IPS DF 4.7 (cell line): Measurements from ENCODE around the gene RHBDD3.

Experiments used
- DNase-seq: peaks from one replicate; pipeline ENCODE4 v3.0.0-alpha.2; 2013; ENCODE audit warnings: low spot score; ENCODE audit errors: extremely low read depth

The RHBDD3 gene

GRCh38 chr22:29269731-29270474, 2.1 kb upstream of the RHBDD3 start:
- DNase-seq: no peak

GRCh38 chr22:29269230-29269604, 1.4 kb upstream of the RHBDD3 start:
- DNase-seq: no peak

GRCh38 chr22:29268511-29269229, 889 bp upstream of the RHBDD3 start:
- no peak for DNase-seq

- no peak for DNase-seq
Observed at GRCh38 chr22:29267462-29267857, 321 bp downstream of the RHBDD3 start.

- no peak for DNase-seq
Observed at GRCh38 chr22:29266564-29267461, 968 bp downstream of the RHBDD3 start.

GRCh38 chr22:29265929-29266328, 1.9 kb downstream of the RHBDD3 start:
- DNase-seq: no peak

GRCh38 chr22:29265305-29265704, 2.5 kb downstream of the RHBDD3 start:
- DNase-seq: no peak

- DNase-seq: no peak
Observed at GRCh38 chr22:29263791-29264276, 3.9 kb downstream of the RHBDD3 start.

- no peak for DNase-seq
Observed at GRCh38 chr22:29260601-29261315, 7.0 kb downstream of the RHBDD3 start.

GRCh38 chr22:29260031-29260560, 7.7 kb downstream of the RHBDD3 start:
- DNase-seq: no peak

GRCh38 chr22:29259253-29259899, 8.4 kb downstream of the RHBDD3 start:
- no peak for DNase-seq

GRCh38 chr22:29258407-29259252, 9.2 kb downstream of the RHBDD3 start:
- DNase-seq: no peak

- DNase-seq: no peak
Observed at GRCh38 chr22:29257751-29258181, 10.0 kb downstream of the RHBDD3 start.

GRCh38 chr22:29256606-29257325, 11.0 kb downstream of the RHBDD3 start:
- DNase-seq: no peak

GRCh38 chr22:29255064-29255621, 12.6 kb downstream of the RHBDD3 start:
- no peak for DNase-seq

GRCh38 chr22:29254286-29254660, 13.5 kb downstream of the RHBDD3 start:
- DNase-seq: no peak

GRCh38 chr22:29253561-29254285, 14.1 kb downstream of the RHBDD3 start:
- DNase-seq: no peak
